IMR-90 (cell line): ENCODE data around the gene RAP1GAP2. TPM values are rescaled to one million over a fixed set of nuclear protein-coding genes. Genes with fewer than 3 reads are reported as not detected.

ENCODE experiments used
- ATAC-seq: fragments of 200-7000 bp; cut with Tn5 transposase; 2 replicates; pipeline ENCODE4 v1.9.1; 2020; ENCODE audit warnings: low read depth, mild to moderate bottlenecking, moderate library complexity
- BruUV-seq: library from RNA; stranded (reverse); fragments of 400-500 nt; replicated peaks from 2 replicates; lab custom pipeline; 2021; lab: Mats Ljungman, UMichigan
- CTCF ChIA-PET: fragments of 300-600 bp; formaldehyde crosslinking; extraction: SDS; loops from one replicate; lab custom pipeline; 2021; ENCODE audit warnings: antibody characterized with exemption; lab: Yijun Ruan, JAX
- POLR2A ChIA-PET: fragments of 300-600 bp; sonication (Branson Sonifier 250); formaldehyde crosslinking; loops from one replicate; lab custom pipeline; 2022; ENCODE audit warnings: antibody characterized with exemption; ENCODE audit not compliant: unreplicated experiment; lab: Charles Lee
- DNase-seq: peaks from one replicate; pipeline ENCODE4 v3.0.0; 2013
- H2AFZ ChIP-seq: replicated peaks from 2 replicates; pipeline ENCODE3; 2013; ENCODE audit warnings: low read length, mild to moderate bottlenecking; ENCODE audit not compliant: poor library complexity
- H2AK5ac ChIP-seq: 2 replicates; pipeline ENCODE4 v1.6.1; 2013; ENCODE audit warnings: low read depth, low read length, inconsistent platforms
- H2AK9ac ChIP-seq: replicated peaks from 2 replicates; pipeline ENCODE3; 2013; ENCODE audit warnings: mild to moderate bottlenecking, low read depth, low read length, moderate library complexity; ENCODE audit not compliant: poor library complexity
- H2BK120ac ChIP-seq: 2 replicates; pipeline ENCODE4 v1.6.1; 2013; ENCODE audit warnings: low read depth, low read length, inconsistent platforms
- H2BK15ac ChIP-seq: 3 replicates; pipeline ENCODE4 v1.6.1; 2013; ENCODE audit warnings: low read depth, low read length, inconsistent platforms
- H2BK20ac ChIP-seq: 2 replicates; pipeline ENCODE4 v1.6.1; 2013; ENCODE audit warnings: low read depth, mild to moderate bottlenecking, inconsistent platforms, low read length, moderate library complexity
- H2BK5ac ChIP-seq: 2 replicates; pipeline ENCODE4 v1.6.1; 2013; ENCODE audit warnings: mild to moderate bottlenecking, low read depth, low read length, inconsistent platforms; ENCODE audit not compliant: poor library complexity, severe bottlenecking
- H3K14ac ChIP-seq: replicated peaks from 2 replicates; pipeline ENCODE4 v1.6.1; 2013; ENCODE audit warnings: low read depth, low read length, inconsistent platforms
- H3K18ac ChIP-seq: 2 replicates; pipeline ENCODE4 v1.6.1; 2013; ENCODE audit warnings: low read depth, low read length, control low read depth
- H3K23ac ChIP-seq: 2 replicates; pipeline ENCODE4 v1.6.1; 2013; ENCODE audit warnings: low read depth, low read length, inconsistent platforms
- H3K27ac ChIP-seq: 2 replicates; pipeline ENCODE4 v1.5.1; 2013; ENCODE audit warnings: mild to moderate bottlenecking, control low read depth, low read length; ENCODE audit not compliant: insufficient read depth
- H3K27me3 ChIP-seq: 2 replicates; pipeline ENCODE4 v1.6.1; 2013; ENCODE audit warnings: low read length; ENCODE audit not compliant: control insufficient read depth, insufficient read depth
- H3K36me3 ChIP-seq: 2 replicates; pipeline ENCODE4 v1.6.1; 2013; ENCODE audit warnings: low read length, mixed read lengths; ENCODE audit not compliant: control insufficient read depth, insufficient read depth
- H3K4ac ChIP-seq: 2 replicates; pipeline ENCODE4 v1.6.1; 2013; ENCODE audit warnings: low read depth, low read length, inconsistent platforms
- H3K4me1 ChIP-seq: 2 replicates; pipeline ENCODE4 v1.6.1; 2013; ENCODE audit warnings: low read length, mixed read lengths; ENCODE audit not compliant: control insufficient read depth, insufficient read depth
- H3K4me2 ChIP-seq: 2 replicates; pipeline ENCODE4 v1.6.1; 2013; ENCODE audit warnings: low read depth, mild to moderate bottlenecking, control low read depth, low read length, moderate library complexity
- H3K4me3 ChIP-seq: 2 replicates; pipeline ENCODE4 v1.5.1; 2013; ENCODE audit warnings: low read depth, mild to moderate bottlenecking, control low read depth, low read length, moderate library complexity; ENCODE audit not compliant: insufficient read depth
- H3K56ac ChIP-seq: 2 replicates; pipeline ENCODE4 v1.6.1; 2013; ENCODE audit warnings: low read length, inconsistent platforms; ENCODE audit not compliant: insufficient read depth; ENCODE audit errors: extremely low read depth
- H3K79me1 ChIP-seq, 2 experiments: 2 replicates each; pipeline ENCODE4 v1.6.1; 2013; ENCODE audit warnings: low read length in 2 of 2, inconsistent platforms in 1 of 2, low read depth in 1 of 2
- H3K9ac ChIP-seq: 2 replicates; pipeline ENCODE4 v1.6.1; 2013; ENCODE audit warnings: low read depth, low read length, control low read depth
- H3K9me1 ChIP-seq: 2 replicates; pipeline ENCODE4 v1.6.1; 2013; ENCODE audit warnings: low read length, inconsistent platforms; ENCODE audit not compliant: insufficient read depth
- H3K9me3 ChIP-seq: 2 replicates; pipeline ENCODE4 v1.6.1; 2013; ENCODE audit warnings: low read length; ENCODE audit not compliant: control insufficient read depth, insufficient read depth
- H4K20me1 ChIP-seq: 2 replicates; pipeline ENCODE4 v1.6.1; 2013; ENCODE audit warnings: low read length, inconsistent platforms; ENCODE audit not compliant: insufficient read depth
- H4K5ac ChIP-seq: 2 replicates; pipeline ENCODE4 v1.6.1; 2013; ENCODE audit warnings: mild to moderate bottlenecking, low read depth, low read length, control low read depth
- H4K8ac ChIP-seq, 2 experiments: 2 replicates each; pipeline ENCODE4 v1.6.1; 2013; ENCODE audit warnings: low read depth in 2 of 2, low read length in 2 of 2, control low read depth in 1 of 2, inconsistent platforms in 1 of 2
- H4K91ac ChIP-seq: 2 replicates; pipeline ENCODE4 v1.6.1; 2013; ENCODE audit warnings: low read depth, low read length, inconsistent platforms; ENCODE audit not compliant: insufficient read depth
- BHLHE40 ChIP-seq: fragments of 150-350 bp; IDR thresholded peaks from 2 replicates; pipeline ENCODE4 v1.6.1; 2016; ENCODE audit warnings: mild to moderate bottlenecking, low read depth, low read length
- CEBPB ChIP-seq: IDR thresholded peaks from 2 replicates; pipeline ENCODE4 v1.6.1; 2012; ENCODE audit warnings: low read depth, low read length, improper control_type of control experiment
- CHD1 ChIP-seq: IDR thresholded peaks from 2 replicates; pipeline ENCODE4 v1.6.1; 2012; ENCODE audit warnings: low read depth, low read length, improper control_type of control experiment
- FOS ChIP-seq: fragments of 150-350 bp; IDR thresholded peaks from 2 replicates; pipeline ENCODE4 v1.6.1; 2016; ENCODE audit warnings: low read depth, low read length
- MAZ ChIP-seq: IDR thresholded peaks from 2 replicates; pipeline ENCODE4 v1.6.1; 2012; ENCODE audit warnings: low read depth, mild to moderate bottlenecking, low read length, improper control_type of control experiment, moderate library complexity, borderline replicate concordance
- MXI1 ChIP-seq: IDR thresholded peaks from 2 replicates; pipeline ENCODE4 v1.6.1; 2012; ENCODE audit warnings: low read depth, mild to moderate bottlenecking, low read length, moderate library complexity, borderline replicate concordance
- NFE2L2 ChIP-seq: fragments of 150-350 bp; IDR thresholded peaks from 2 replicates; pipeline ENCODE4 v1.6.1; 2016; ENCODE audit warnings: low read depth, mild to moderate bottlenecking, low read length
- POLR2A ChIP-seq: IDR thresholded peaks from 2 replicates; pipeline ENCODE4 v1.6.1; 2012; ENCODE audit warnings: mild to moderate bottlenecking, low read depth, low read length
- RAD21 ChIP-seq: IDR thresholded peaks from 2 replicates; pipeline ENCODE4 v1.6.1; 2012; ENCODE audit warnings: low read length, improper control_type of control experiment
- RCOR1 ChIP-seq: IDR thresholded peaks from 2 replicates; pipeline ENCODE4 v1.6.1; 2012; ENCODE audit warnings: mild to moderate bottlenecking, low read length, improper control_type of control experiment; ENCODE audit not compliant: insufficient replicate concordance
- RFX5 ChIP-seq: IDR thresholded peaks from 2 replicates; pipeline ENCODE4 v1.8.0; 2012; ENCODE audit warnings: low read depth, mild to moderate bottlenecking, low read length, moderate library complexity
- SMC3 ChIP-seq: fragments of 150-350 bp; IDR thresholded peaks from 2 replicates; pipeline ENCODE4 v1.6.1; 2016; ENCODE audit warnings: low read depth, mild to moderate bottlenecking, antibody characterized with exemption, low read length, moderate library complexity
- WGBS, 2 experiments: methylation state at CpG; one replicate each; pipeline versions ENCODE4 v1.1.5 to v1.1.7; 2013; ENCODE audit warnings: missing lambda C conversion rate in 2 of 2; ENCODE audit not compliant: insufficient read length in 1 of 2; ENCODE audit errors: extremely low coverage in 2 of 2; 5-methylcytosine and 5-hydroxymethylcytosine counted together
- dilution Hi-C: fragments of 300-500 bp; cut with HindIII; formaldehyde crosslinking; loops from one replicate; pipeline ENCODE4 v1.14.3; 2018; ENCODE audit warnings: low sequenced_read_pairs; ENCODE audit not compliant: unreplicated experiment
- in situ Hi-C: fragments of 300-500 bp; cut with MboI; formaldehyde crosslinking; loops from 3 replicates; pipeline ENCODE4 v1.14.3; 2019; ENCODE audit warnings: low sequenced_read_pairs, inconsistent platforms, mixed read lengths
- intact Hi-C: fragments of 100-400 bp; cut with micrococcal nuclease; formaldehyde crosslinking; loops from 2 replicates; pipeline ENCODE4 v1.10.0; 2022
- polyA plus RNA-seq, 3 experiments: library from polyadenylated mRNA; depleted of rRNA; stranded (reverse); fragments of >200 nt; gene quantifications; 2 replicates each; pipeline ENCODE4 v1.2.3, GENCODE V29; 2012; ENCODE audit warnings: low replicate concordance in 1 of 3
- total RNA-seq: library from RNA; depleted of rRNA; stranded (reverse); fragments of >200 nt; gene quantifications from 2 replicates; pipeline ENCODE4 v1.2.3, GENCODE V29; 2012
- TF ChIP-seq, protein P1 (sequence below): fragments of 150-350 bp; IDR thresholded peaks from 2 replicates; pipeline ENCODE4 v1.6.1; 2016; ENCODE audit warnings: low read depth, mild to moderate bottlenecking, low read length, moderate library complexity, borderline replicate concordance
- TF ChIP-seq, protein P2 (sequence below): fragments of 150-350 bp; IDR thresholded peaks from 2 replicates; pipeline ENCODE4 v1.6.1; 2017; ENCODE audit warnings: mild to moderate bottlenecking, antibody characterized with exemption, low read length, low read depth
- TF ChIP-seq, protein P3 (sequence below): conservative IDR thresholded peaks from 2 replicates; pipeline ENCODE4 v1.5.1; 2012; ENCODE audit warnings: mild to moderate bottlenecking, low read depth, low read length, improper control_type of control experiment

The RAP1GAP2 gene
- total and polyA plus RNA-seq, 2 of the 4 experiments (the other 2 are of a cell fraction), result 5.7 to 7.5 TPM

DNA sequence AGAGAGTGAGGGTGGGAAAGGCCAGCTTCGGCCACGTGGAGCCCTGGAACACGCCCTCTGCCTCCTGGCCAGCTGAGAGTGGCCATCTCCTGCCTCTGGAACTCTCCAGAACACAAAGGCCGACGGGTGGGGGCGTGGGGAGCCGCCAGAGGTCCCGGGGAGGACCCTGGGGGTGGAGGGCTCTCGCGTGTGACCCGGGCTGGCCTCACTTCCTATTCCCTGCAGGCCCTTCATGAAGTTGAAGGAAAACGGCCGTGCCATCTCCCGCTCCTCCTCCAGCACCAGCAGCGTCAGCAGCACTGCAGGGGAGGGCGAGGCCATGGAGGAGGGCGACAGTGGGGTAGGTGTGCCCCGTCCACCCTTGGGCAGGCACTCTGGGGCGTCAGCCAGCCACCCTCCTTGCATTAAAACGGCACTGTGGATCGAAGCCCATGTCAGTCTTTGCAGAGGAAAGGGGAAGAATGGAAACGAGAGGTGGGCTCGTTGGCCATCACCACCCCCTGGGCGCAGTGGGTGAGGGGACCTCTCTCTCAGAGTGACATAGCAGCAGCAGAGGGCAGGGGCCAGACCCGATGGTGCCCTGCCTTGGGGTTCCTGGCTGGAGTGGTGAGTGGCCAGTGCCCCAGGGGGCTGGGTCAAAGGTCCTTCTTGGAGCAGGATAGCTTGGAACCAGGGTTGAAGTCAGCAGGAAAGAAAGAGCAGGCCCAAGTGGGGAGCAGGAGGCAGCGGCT, 230.1 kb downstream of the RAP1GAP2 start:
- H2AK9ac ChIP-seq, result no peak overlapping the region
- dilution Hi-C loops (no loop called here), in situ Hi-C loops (loop anchor here (25.0 kb wide), 1 partner anchor 786 kb away; the partner anchor contains the start of gene ITGAE), intact Hi-C loops (no loop called here)
- H3K4me3 ChIP-seq, result no peak overlapping the region
- no peak overlapping the region for H3K4me2 ChIP-seq
- H3K79me1 ChIP-seq, result peaks cover 0 to 4% of the 10 kb centered on the region in 2 experiments; a peak in 1 of 4 replicates
- BruUV-seq, result no TSS peak
- no peak overlapping the region for H4K5ac ChIP-seq
- H3K23ac ChIP-seq, result no peak overlapping the region
- H2BK120ac ChIP-seq, result no peak overlapping the region
- ATAC-seq, result no peak
- H4K20me1 ChIP-seq, result no peaks in the 10 kb centered on the region
- CTCF ChIA-PET, result no interaction called here
- H4K8ac ChIP-seq, result no peak overlapping the region
- POLR2A ChIA-PET, result no interaction called here
- H3K18ac ChIP-seq, result no peak overlapping the region
- H3K14ac ChIP-seq, result no peak overlapping the region
- H3K9me1 ChIP-seq, result peaks cover 4% of the 10 kb centered on the region
- no peaks in the 10 kb centered on the region for H3K27me3 ChIP-seq
- H3K9ac ChIP-seq, result no peak overlapping the region
- no peak overlapping the region for H3K4ac ChIP-seq
- H2BK5ac ChIP-seq, result no peak overlapping the region
- WGBS, 2 experiments, result 84% methylated on average over 6 of the region's 26 CpGs; no CpG with 5 or more reads in 1 of the 2 experiments
- no peak overlapping the region for H4K91ac ChIP-seq
- H3K56ac ChIP-seq, result no peak overlapping the region
- peaks cover 4% of the 10 kb centered on the region for H3K9me3 ChIP-seq
- H3K27ac ChIP-seq, result no peak overlapping the region
- no peak overlapping the region for H2BK15ac ChIP-seq
- no peak for DNase-seq
- H2AK5ac ChIP-seq, result no peak overlapping the region
- H2AFZ ChIP-seq, result no peak overlapping the region
- H2BK20ac ChIP-seq, result no peak overlapping the region
- H3K4me1 ChIP-seq, result peaks cover 2% of the 10 kb centered on the region; the same call in 1 of the 2 replicates
- H3K36me3 ChIP-seq, result peaks cover 3% of the 10 kb centered on the region; the same call in 1 of the 2 replicates
- TF ChIP-seq NFE2L2 (no peak), MXI1 (no peak), RCOR1 (no peak), CEBPB (no peak), RAD21 (no peak), POLR2A (no peak), RFX5 (no peak), SMC3 (no peak), BHLHE40 (no peak), MAZ (no peak), FOS (no peak), CHD1 (no peak)
- TF ChIP-seq, protein P1, sequence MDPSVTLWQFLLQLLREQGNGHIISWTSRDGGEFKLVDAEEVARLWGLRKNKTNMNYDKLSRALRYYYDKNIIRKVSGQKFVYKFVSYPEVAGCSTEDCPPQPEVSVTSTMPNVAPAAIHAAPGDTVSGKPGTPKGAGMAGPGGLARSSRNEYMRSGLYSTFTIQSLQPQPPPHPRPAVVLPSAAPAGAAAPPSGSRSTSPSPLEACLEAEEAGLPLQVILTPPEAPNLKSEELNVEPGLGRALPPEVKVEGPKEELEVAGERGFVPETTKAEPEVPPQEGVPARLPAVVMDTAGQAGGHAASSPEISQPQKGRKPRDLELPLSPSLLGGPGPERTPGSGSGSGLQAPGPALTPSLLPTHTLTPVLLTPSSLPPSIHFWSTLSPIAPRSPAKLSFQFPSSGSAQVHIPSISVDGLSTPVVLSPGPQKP, result no peak
- TF ChIP-seq, protein P2, sequence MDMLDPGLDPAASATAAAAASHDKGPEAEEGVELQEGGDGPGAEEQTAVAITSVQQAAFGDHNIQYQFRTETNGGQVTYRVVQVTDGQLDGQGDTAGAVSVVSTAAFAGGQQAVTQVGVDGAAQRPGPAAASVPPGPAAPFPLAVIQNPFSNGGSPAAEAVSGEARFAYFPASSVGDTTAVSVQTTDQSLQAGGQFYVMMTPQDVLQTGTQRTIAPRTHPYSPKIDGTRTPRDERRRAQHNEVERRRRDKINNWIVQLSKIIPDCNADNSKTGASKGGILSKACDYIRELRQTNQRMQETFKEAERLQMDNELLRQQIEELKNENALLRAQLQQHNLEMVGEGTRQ, result no peak
- TF ChIP-seq, protein P3, sequence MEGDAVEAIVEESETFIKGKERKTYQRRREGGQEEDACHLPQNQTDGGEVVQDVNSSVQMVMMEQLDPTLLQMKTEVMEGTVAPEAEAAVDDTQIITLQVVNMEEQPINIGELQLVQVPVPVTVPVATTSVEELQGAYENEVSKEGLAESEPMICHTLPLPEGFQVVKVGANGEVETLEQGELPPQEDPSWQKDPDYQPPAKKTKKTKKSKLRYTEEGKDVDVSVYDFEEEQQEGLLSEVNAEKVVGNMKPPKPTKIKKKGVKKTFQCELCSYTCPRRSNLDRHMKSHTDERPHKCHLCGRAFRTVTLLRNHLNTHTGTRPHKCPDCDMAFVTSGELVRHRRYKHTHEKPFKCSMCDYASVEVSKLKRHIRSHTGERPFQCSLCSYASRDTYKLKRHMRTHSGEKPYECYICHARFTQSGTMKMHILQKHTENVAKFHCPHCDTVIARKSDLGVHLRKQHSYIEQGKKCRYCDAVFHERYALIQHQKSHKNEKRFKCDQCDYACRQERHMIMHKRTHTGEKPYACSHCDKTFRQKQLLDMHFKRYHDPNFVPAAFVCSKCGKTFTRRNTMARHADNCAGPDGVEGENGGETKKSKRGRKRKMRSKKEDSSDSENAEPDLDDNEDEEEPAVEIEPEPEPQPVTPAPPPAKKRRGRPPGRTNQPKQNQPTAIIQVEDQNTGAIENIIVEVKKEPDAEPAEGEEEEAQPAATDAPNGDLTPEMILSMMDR, result no peak
